Colonic mucosa (tissue), 4 donors: ENCODE data around the gene AUTS2. TPM values are rescaled to one million over a fixed set of nuclear protein-coding genes. Genes with fewer than 3 reads are reported as not detected.

Source experiments
- DNase-seq: peaks from one replicate; pipeline ENCODE4 v3.0.0-alpha.2; 2020
- H3K27ac ChIP-seq: fragments of 200-600 bp; one replicate; pipeline ENCODE4 v1.8.0; 2021
- H3K27me3 ChIP-seq: fragments of 200-600 bp; one replicate; pipeline ENCODE4 v1.8.0; 2021
- H3K36me3 ChIP-seq: fragments of 200-600 bp; one replicate; pipeline ENCODE4 v1.8.0; 2021
- H3K4me1 ChIP-seq: fragments of 200-600 bp; one replicate; pipeline ENCODE4 v1.8.0; 2021; ENCODE audit warnings: mild to moderate bottlenecking
- H3K4me3 ChIP-seq: fragments of 200-600 bp; one replicate; pipeline ENCODE4 v1.8.0; 2021
- H3K9ac ChIP-seq, 2 donors: one replicate each; pipeline ENCODE4 v1.7.0; 2013; ENCODE audit warnings: control low read depth in 2 of 2, low read depth in 2 of 2, low read length in 2 of 2
- H3K9me3 ChIP-seq: fragments of 200-600 bp; one replicate; pipeline ENCODE4 v1.8.0; 2021
- CTCF ChIP-seq: fragments of 200-600 bp; IDR thresholded peaks from one replicate; pipeline ENCODE4 v1.8.0; 2022; ENCODE audit warnings: antibody characterized with exemption, mild to moderate bottlenecking
- intact Hi-C: fragments of 100-400 bp; cut with DNase I; formaldehyde crosslinking; loops from one replicate; pipeline ENCODE4 v1.14.1; 2022
- total RNA-seq, 2 donors: library from RNA; stranded (reverse); fragmentation: NEBNext Ultra II Directional in 1 of 2; extraction: Animal tissue kit (Norgen Biotek cat#: 25700) in 1 of 2; gene quantifications; one replicate each; pipeline ENCODE4 v1.2.1, GENCODE V29; 2021
- donor health status: healthy.
- donor health status: DM: no; HTN: no; CAD: no.
- donor health status: DM: no; HTN: no; CAD: no.

AUTS2 gene
- total RNA-seq, 2 donors from 2014 or later, result 39.8 to 42.3 TPM

- no peak overlapping the region for H3K9ac ChIP-seq
- no peak for TF ChIP-seq CTCF
- no peak overlapping the region for H3K27ac ChIP-seq
- DNase-seq, result no peak
- no peaks in the 10 kb centered on the region for H3K4me1 ChIP-seq
- no peaks in the 10 kb centered on the region for H3K27me3 ChIP-seq
- no peaks in the 10 kb centered on the region for H3K9me3 ChIP-seq
- H3K4me3 ChIP-seq, result no peak overlapping the region
- H3K36me3 ChIP-seq, result no peaks in the 10 kb centered on the region
- intact Hi-C loops, result no loop called here
Observed at GRCh38 chr7:70579397-70580097, 981.3 kb downstream of the AUTS2 start.

- Histone ChIP-seq H3K36me3 (no peaks in the 10 kb centered on the region), H3K9me3 (no peaks in the 10 kb centered on the region), H3K27me3 (no peaks in the 10 kb centered on the region), H3K9ac (no peak overlapping the region), H3K27ac (no peak overlapping the region), H3K4me1 (no peaks in the 10 kb centered on the region), H3K4me3 (no peak overlapping the region)
- intact Hi-C loops, result no loop called here
- no peak for TF ChIP-seq CTCF
- DNase-seq, result no peak
Observed at GRCh38 chr7:70580161-70580560, 981.9 kb downstream of the AUTS2 start.

- H3K4me3 ChIP-seq, result no peak overlapping the region
- peaks cover 3% of the 10 kb centered on the region for H3K4me1 ChIP-seq
- H3K36me3 ChIP-seq, result no peaks in the 10 kb centered on the region
- intact Hi-C loops, result no loop called here
- H3K27me3 ChIP-seq, result no peaks in the 10 kb centered on the region
- TF ChIP-seq CTCF, result no peak
- no peak for DNase-seq
- no peak overlapping the region for H3K27ac ChIP-seq
- no peaks in the 10 kb centered on the region for H3K9me3 ChIP-seq
- no peak overlapping the region for H3K9ac ChIP-seq
Observed at GRCh38 chr7:70582927-70583895, 984.9 kb downstream of the AUTS2 start.

- Histone ChIP-seq H3K27ac (no peak overlapping the region), H3K4me1 (peaks cover 3% of the 10 kb centered on the region), H3K9ac (no peak overlapping the region), H3K4me3 (no peak overlapping the region), H3K27me3 (no peaks in the 10 kb centered on the region), H3K36me3 (no peaks in the 10 kb centered on the region), H3K9me3 (no peaks in the 10 kb centered on the region)
- intact Hi-C loops, result no loop called here
- TF ChIP-seq CTCF, result no peak
- no peak for DNase-seq
Observed at GRCh38 chr7:70583965-70584883, 985.9 kb downstream of the AUTS2 start.

GRCh38 chr7:70585071-70585470 lies 986.8 kb downstream of the AUTS2 start:
- no peak overlapping the region for H3K9ac ChIP-seq
- TF ChIP-seq CTCF, result no peak
- no peaks in the 10 kb centered on the region for H3K27me3 ChIP-seq
- H3K4me1 ChIP-seq, result peaks cover 3% of the 10 kb centered on the region
- DNase-seq, result no peak
- H3K36me3 ChIP-seq, result no peaks in the 10 kb centered on the region
- intact Hi-C loops, result no loop called here
- H3K9me3 ChIP-seq, result no peaks in the 10 kb centered on the region
- H3K4me3 ChIP-seq, result no peak overlapping the region
- H3K27ac ChIP-seq, result no peak overlapping the region
